Ovary (tissue), 3 donors: Measurements from ENCODE around the gene KCNMA1.

ENCODE experiments used
- POLR2A ChIP-seq: fragments of 450-650 bp; IDR thresholded peaks from one replicate; pipeline ENCODE4 v1.6.1; 2017; ENCODE audit warnings: antibody characterized with exemption, mild to moderate bottlenecking, moderate library complexity
- TF ChIP-seq, protein P1 (sequence below), 3 donors: fragments of 450-650 bp in 2 of 3; fragments of 200-600 bp in 1 of 3; IDR thresholded peaks; one replicate each; pipeline versions ENCODE4 v1.5.1 to v1.8.0; 2016 to 2022; ENCODE audit warnings: antibody characterized with exemption in 3 of 3, mild to moderate bottlenecking in 1 of 3
- donor health status: DM: no; HTN: no; CAD: no.

- no peak for TF ChIP-seq POLR2A
- TF ChIP-seq, protein P1, sequence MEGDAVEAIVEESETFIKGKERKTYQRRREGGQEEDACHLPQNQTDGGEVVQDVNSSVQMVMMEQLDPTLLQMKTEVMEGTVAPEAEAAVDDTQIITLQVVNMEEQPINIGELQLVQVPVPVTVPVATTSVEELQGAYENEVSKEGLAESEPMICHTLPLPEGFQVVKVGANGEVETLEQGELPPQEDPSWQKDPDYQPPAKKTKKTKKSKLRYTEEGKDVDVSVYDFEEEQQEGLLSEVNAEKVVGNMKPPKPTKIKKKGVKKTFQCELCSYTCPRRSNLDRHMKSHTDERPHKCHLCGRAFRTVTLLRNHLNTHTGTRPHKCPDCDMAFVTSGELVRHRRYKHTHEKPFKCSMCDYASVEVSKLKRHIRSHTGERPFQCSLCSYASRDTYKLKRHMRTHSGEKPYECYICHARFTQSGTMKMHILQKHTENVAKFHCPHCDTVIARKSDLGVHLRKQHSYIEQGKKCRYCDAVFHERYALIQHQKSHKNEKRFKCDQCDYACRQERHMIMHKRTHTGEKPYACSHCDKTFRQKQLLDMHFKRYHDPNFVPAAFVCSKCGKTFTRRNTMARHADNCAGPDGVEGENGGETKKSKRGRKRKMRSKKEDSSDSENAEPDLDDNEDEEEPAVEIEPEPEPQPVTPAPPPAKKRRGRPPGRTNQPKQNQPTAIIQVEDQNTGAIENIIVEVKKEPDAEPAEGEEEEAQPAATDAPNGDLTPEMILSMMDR (IDR thresholded peaks at IDR 0.05): no peak
These were observed 646.0 kb downstream of the KCNMA1 start for GRCh38 chr10:76991621-76992020.
